ENCODE results near the gene PRODH2. TPM values are rescaled to one million over a fixed set of nuclear protein-coding genes. Genes with fewer than 3 reads are reported as not detected.

The PRODH2 gene
- total and polyA plus RNA-seq, 3 donors from 2014 or later = 0.99 to 2.7 (median 1.3) TPM

DNA sequence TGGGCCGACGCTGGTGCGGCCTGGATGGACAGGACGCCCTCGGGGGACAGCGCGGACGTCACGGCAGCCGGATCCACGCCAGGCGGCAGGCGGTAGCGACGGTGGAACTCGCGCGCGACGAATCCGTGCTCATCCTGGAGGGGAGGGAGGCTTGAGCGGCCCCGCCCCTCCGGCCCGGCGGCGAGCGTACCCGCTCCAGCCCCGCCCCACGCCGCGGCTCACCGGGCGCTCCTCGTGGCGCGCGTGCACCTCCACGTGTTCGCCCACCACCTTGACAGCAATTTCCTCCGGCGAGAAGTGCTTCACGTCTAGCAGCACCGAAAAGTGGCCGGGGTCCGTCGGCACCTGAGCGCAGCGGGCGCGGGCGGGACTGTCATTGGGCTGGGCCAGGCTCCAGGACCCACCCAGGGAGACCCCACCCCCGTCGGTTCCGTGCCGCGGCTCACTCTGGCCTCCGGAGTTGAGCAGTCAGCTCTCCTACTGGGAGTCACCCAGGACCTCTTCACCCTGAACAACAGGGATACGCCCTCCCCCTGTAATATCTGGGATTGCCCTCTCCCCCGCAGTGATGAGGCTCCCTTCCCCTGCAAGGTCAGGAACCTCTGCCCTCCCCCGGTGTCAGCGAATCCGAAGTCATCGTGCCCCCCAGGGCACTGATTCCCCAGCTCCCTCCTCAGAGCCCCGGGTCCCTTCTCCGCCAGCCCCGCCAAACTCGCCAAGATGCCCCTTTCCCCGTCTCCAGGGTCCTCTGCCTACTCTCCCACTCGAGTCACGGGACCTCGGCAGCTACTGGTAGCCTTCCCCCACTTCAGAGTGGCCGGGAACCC, 56.9 kb downstream of the PRODH2 start:
- WGBS, 2 donors = 15 to 32% methylated on average over 23 to 72 of the region's 74 CpGs
- DNase-seq = peak; percentile 79
- intact Hi-C loops (cut with DNase I; ENCODE audit: low total_unique reads) = no loop called here
- TF ChIP-seq, protein P1, sequence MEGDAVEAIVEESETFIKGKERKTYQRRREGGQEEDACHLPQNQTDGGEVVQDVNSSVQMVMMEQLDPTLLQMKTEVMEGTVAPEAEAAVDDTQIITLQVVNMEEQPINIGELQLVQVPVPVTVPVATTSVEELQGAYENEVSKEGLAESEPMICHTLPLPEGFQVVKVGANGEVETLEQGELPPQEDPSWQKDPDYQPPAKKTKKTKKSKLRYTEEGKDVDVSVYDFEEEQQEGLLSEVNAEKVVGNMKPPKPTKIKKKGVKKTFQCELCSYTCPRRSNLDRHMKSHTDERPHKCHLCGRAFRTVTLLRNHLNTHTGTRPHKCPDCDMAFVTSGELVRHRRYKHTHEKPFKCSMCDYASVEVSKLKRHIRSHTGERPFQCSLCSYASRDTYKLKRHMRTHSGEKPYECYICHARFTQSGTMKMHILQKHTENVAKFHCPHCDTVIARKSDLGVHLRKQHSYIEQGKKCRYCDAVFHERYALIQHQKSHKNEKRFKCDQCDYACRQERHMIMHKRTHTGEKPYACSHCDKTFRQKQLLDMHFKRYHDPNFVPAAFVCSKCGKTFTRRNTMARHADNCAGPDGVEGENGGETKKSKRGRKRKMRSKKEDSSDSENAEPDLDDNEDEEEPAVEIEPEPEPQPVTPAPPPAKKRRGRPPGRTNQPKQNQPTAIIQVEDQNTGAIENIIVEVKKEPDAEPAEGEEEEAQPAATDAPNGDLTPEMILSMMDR (IDR thresholded peaks at IDR 0.05) = no peak
- TF ChIP-seq POLR2A (IDR thresholded peaks at IDR 0.05) = no peak
- H3K27me3 ChIP-seq = no peaks in the 10 kb centered on the region
- peak overlapping the region; percentile 91 to 97 for H3K27ac ChIP-seq
- no peaks in the 10 kb centered on the region for H3K36me3 ChIP-seq (ENCODE audit: low read depth, missing control alignments)
- H3K9me3 ChIP-seq = no peaks in the 10 kb centered on the region
- peaks cover 24% of the 10 kb centered on the region for H3K4me1 ChIP-seq
- H3K4me3 ChIP-seq = peak overlapping the region; percentile 88 to 92

DNA sequence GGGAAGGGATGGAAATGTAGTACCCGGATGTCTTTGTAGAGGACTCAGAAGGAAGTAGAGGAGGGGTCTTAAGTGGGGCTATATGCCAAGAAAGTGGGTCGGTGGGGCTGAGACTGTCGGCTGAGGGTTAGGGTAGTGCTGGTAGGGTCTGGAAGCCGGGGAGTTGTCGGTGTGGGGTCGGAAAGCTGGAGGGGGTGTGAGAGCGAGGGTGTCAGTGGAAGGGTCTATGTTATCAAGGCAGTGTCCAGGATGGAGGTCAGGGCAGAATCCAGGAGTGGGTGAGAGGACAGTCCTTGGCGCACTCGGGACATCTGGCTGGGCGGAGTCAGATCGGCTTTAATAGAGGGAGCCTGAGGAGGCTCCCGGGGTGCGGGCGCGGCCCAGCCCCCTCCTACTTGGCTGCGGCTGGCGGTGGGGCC, 57.5 kb downstream of the PRODH2 start:
- no peak for TF ChIP-seq POLR2A (IDR thresholded peaks at IDR 0.05)
- intact Hi-C loops (cut with DNase I; ENCODE audit: low total_unique reads) = no loop called here
- Histone ChIP-seq H3K4me1 (peaks cover 24% of the 10 kb centered on the region), H3K27me3 (no peaks in the 10 kb centered on the region), H3K4me3 (peak overlapping the region; percentile 88 to 92), H3K36me3 (ENCODE audit: low read depth, missing control alignments) (no peaks in the 10 kb centered on the region), H3K27ac (peak overlapping the region; percentile 70 to 97), H3K9me3 (no peaks in the 10 kb centered on the region)
- WGBS, 2 donors = 24 to 35% methylated on average over 17 of the region's 17 CpGs
- DNase-seq = no peak

DNA sequence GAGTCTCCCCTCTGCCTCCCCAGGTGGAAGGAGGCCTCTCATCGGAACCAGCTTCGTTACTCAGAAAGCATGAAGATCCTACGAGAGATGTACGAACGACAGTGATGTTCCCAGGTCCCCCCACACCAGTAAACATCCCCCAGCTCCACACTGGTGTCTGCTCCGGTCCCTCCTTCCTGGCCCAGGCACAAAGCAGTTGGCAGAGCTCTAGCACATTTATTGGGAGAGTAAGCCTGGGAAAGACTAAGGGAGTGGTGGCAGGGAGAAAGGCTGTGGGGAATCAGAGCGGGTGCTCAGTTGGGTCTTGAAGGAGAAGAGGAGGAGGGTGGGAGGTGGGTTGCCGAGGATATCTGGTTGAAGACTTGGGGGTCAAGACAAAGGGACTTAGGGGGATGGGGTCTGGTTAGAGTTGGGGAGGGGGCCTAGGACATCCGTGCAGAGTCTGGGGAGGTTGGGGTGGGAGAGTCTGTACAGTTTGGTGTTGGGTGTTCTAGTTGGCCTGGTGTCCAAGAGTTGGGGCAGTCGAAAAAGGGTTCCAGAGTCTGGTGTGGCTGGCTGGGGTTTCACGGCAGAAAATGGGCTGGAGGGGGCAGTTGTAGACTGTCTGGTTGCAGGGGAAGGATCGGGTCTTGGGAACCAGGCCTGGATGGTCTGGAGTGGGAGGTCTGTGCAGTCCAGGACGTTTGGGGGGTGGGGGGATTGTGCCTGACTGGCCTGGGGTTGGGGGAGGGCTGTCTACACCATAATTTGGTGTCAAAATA, 58.1 kb downstream of the PRODH2 start:
- no peak for TF ChIP-seq POLR2A (IDR thresholded peaks at IDR 0.05)
- TF ChIP-seq, protein P1 (IDR thresholded peaks at IDR 0.05) = no peak
- H3K27ac ChIP-seq = peak overlapping the region; percentile 70 to 97
- DNase-seq = no peak
- H3K9me3 ChIP-seq = no peaks in the 10 kb centered on the region
- peaks cover 24% of the 10 kb centered on the region for H3K4me1 ChIP-seq
- H3K4me3 ChIP-seq = peak overlapping the region in 1 of 2 donors; percentile 92
- H3K27me3 ChIP-seq = no peaks in the 10 kb centered on the region
- H3K36me3 ChIP-seq (ENCODE audit: low read depth, missing control alignments) = no peaks in the 10 kb centered on the region
- intact Hi-C loops (cut with DNase I; ENCODE audit: low total_unique reads) = no loop called here
- 67 to 71% methylated on average over 13 of the region's 13 CpGs for WGBS, 2 donors

DNA sequence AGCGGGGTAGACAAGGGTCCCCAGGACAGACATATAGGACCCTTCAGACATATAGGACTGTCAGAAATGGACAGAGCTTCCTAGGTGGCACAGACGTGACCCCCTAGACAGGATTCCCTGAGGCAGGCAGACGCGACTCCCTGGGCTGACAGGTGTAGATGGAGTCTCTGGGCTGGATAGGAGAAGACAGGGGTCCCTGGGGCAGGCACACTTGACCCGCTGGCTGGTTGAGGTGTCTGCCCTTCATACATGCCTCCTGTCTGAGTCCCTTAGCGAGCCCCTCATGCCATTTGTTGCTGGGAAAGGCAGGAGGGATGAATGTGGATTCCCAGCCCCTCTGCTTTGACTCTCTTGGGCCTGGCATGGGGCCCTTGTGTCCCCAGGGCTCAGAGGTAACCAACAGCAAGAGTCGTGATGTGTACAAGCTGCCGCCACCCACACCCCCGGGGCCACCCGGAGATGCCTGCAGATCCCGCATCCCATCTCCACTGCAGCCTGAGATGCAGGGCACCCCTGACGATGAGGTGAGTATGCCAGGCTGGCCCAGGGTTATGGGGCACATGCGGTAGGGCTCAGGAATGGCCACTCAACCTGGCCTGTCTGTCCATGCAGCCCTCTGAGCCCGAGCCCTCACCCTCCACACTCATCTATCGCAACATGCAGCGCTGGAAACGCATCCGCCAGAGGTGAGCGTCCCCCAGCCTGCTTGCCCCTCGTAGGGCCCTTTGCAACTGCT, 58.8 kb downstream of the PRODH2 start:
- H3K4me3 ChIP-seq = no peak overlapping the region
- H3K9me3 ChIP-seq = no peaks in the 10 kb centered on the region
- TF ChIP-seq, protein P1 (IDR thresholded peaks at IDR 0.05) = no peak
- no peak for TF ChIP-seq POLR2A (IDR thresholded peaks at IDR 0.05)
- DNase-seq = no peak
- intact Hi-C loops (cut with DNase I; ENCODE audit: low total_unique reads) = no loop called here
- H3K4me1 ChIP-seq = peaks cover 25% of the 10 kb centered on the region
- WGBS, 2 donors = 90 to 95% methylated on average over 20 of the region's 20 CpGs
- no peaks in the 10 kb centered on the region for H3K36me3 ChIP-seq (ENCODE audit: low read depth, missing control alignments)
- H3K27ac ChIP-seq = peak overlapping the region in 1 of 2 donors; percentile 97
- no peaks in the 10 kb centered on the region for H3K27me3 ChIP-seq

Measured in testis (tissue), 3 donors.